Measurements from ENCODE around the gene RASGEF1C. TPM values are rescaled to one million over a fixed set of nuclear protein-coding genes. Genes with fewer than 3 reads are reported as not detected.

RASGEF1C gene
- total RNA-seq, 2 experiments from 2014 or later: not detected

DNA sequence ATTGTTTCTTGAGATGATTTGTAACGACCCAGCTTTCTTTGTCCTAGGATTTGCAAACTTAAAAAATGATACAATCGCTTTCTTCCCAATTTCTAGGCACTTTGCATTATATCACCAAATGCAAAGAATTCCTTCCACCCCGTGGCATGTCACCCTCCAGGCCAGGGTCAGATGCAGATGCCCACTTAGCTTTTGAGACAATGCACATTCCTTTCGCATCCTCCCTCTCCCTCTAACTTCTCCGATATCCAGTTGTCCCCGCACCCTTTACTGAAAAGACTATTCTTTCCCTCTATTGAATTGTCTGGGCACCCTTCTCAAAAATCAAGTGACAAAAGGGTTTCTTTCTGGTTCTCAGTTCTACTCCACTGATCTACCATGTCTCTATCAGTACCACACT, 154.8 kb downstream of the RASGEF1C start:
- no peak overlapping the region for H3K27ac Mint-ChIP-seq
- no peaks in the 10 kb centered on the region for H3K27me3 Mint-ChIP-seq
- no peak for DNase-seq
- no peaks in the 10 kb centered on the region for H3K9me3 Mint-ChIP-seq
- no peaks in the 10 kb centered on the region for H3K36me3 Mint-ChIP-seq
- H3K4me3 Mint-ChIP-seq: no peak overlapping the region
- H3K4me1 Mint-ChIP-seq: peaks cover 9% of the 10 kb centered on the region

DNA sequence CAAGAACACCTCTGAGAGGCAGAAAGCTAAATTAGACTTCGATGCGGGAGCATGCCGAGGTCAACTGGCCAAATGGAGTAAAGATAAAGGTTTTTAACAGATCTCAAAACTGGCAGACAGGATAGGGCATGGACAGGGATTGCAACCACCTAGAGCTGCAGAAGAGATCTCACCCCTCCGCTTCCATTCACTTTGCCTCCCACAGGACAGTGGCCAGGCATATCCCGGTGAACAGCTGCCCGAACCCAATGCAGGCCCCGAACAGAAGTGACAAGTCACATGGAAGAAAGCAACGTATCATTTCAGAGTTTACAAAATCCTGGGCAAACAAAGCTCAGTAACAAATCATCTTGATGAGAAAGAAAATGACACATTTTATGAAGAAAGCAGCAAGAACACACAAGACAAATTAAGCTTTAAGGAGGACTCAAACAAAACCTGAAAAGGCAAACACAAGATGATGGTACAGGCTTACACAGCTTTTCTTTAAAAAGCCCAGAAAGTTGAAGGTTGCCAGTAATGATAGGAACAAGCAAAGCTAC, 155.9 kb downstream of the RASGEF1C start:
- no peak for DNase-seq
- no peaks in the 10 kb centered on the region for H3K9me3 Mint-ChIP-seq
- H3K27ac Mint-ChIP-seq: no peak overlapping the region
- H3K4me3 Mint-ChIP-seq: no peak overlapping the region
- H3K27me3 Mint-ChIP-seq: no peaks in the 10 kb centered on the region
- no peaks in the 10 kb centered on the region for H3K36me3 Mint-ChIP-seq
- peaks cover 12% of the 10 kb centered on the region for H3K4me1 Mint-ChIP-seq

DNA sequence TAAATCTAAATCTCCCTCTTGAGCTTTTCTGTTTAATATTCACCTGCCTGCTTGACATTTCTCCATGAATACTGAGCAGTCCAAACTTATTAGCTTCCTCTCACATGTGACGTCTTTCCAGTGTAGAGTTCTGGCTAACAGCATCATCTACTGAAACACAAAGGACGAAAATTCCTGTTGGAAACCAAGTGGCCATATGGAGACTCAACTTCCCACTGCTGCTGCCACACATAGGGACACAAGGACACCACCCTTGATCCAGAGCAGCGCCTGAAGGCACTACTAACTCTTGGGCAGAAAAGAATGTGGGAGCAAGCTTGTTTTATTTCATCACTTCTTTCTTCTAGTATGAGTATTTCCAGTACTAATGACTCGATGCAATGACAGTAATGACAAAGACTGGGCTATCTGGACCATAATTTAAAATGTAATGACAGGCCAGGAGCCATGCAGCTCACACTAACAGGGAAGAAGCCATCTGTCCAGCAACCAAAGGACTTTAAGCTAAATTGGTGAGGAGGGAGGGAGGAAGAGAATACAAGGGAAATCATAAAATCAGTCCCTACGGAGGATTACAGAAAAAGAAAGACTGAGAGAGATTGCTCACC, 156.7 kb downstream of the RASGEF1C start:
- Mint-ChIP-seq H3K36me3 (no peaks in the 10 kb centered on the region), H3K4me3 (no peak overlapping the region), H3K9me3 (no peaks in the 10 kb centered on the region), H3K27ac (no peak overlapping the region), H3K27me3 (no peaks in the 10 kb centered on the region), H3K4me1 (peaks cover 12% of the 10 kb centered on the region)
- no peak for DNase-seq

Other genes with a start within 250 kb of the RASGEF1C start
- gene RNF130, start 137.5 kb downstream of the RASGEF1C start, total RNA-seq: 10 to 100 TPM in 1 of 2 experiments, 1 to 10 TPM in 1; 10.0 to 10.8 TPM
- 10 to 100 TPM; 39.5 to 39.7 TPM for gene MAPK9, start 82.9 kb upstream of the RASGEF1C start, total RNA-seq
- under 1 TPM; 0.10 to 0.18 TPM for gene GFPT2, start 144.1 kb upstream of the RASGEF1C start, total RNA-seq

Measured in activated naive CD8-positive, alpha-beta T cell treated with anti-CD3 and anti-CD28 coated beads for 36 hours (primary cell).